ENCODE measurements around the gene MLXIP. TPM values are rescaled to one million over a fixed set of nuclear protein-coding genes. Genes with fewer than 3 reads are reported as not detected.

MLXIP gene
- total and polyA plus RNA-seq, 2 of the 13 experiments (the other 11 are each of a cell fraction or from before 2014, with no cell fraction given) = 5.3 to 6.7 TPM

GRCh38 chr12:122079033-122079531 is 526 bp downstream of the MLXIP start (continued):
- TF ChIP-seq ATF7-NPFF (CRISPR knock-in tag; IDR thresholded peaks at IDR 0.05; ENCODE audit: low read depth) = peak; percentile 89
- no peak for TF ChIP-seq TBX3 (IDR thresholded peaks at IDR 0.05; ENCODE audit: borderline replicate concordance)
- peak in 1 of 2 experiments; percentile 9; a peak in 1 of 4 replicates for TF ChIP-seq HMGXB4 (CRISPR knock-in tag; IDR thresholded peaks at IDR 0.05; ENCODE audit: borderline replicate concordance in 1 of 2, low read depth in 1 of 2)
- TF ChIP-seq RARG (CRISPR knock-in tag; IDR thresholded peaks at IDR 0.05; ENCODE audit: low read depth) = no peak
- no peak for TF ChIP-seq RAD21 (CRISPR knock-in tag; IDR thresholded peaks at IDR 0.05)
- TF ChIP-seq SKIL (CRISPR knock-in tag; IDR thresholded peaks at IDR 0.05; ENCODE audit: borderline replicate concordance) = peak; percentile 72
- no peak for TF ChIP-seq DR1 (CRISPR knock-in tag; IDR thresholded peaks at IDR 0.05)
- TF ChIP-seq CBX2 (IDR thresholded peaks at IDR 0.05; ENCODE audit: low read depth, low read length) = no peak
- no peak for TF ChIP-seq CBX2 (CRISPR knock-in tag; IDR thresholded peaks at IDR 0.05; ENCODE audit: low read depth)
- TF ChIP-seq NFKB2 (CRISPR knock-in tag; IDR thresholded peaks at IDR 0.05; ENCODE audit: borderline replicate concordance) = peak; percentile 97
- no peak for TF ChIP-seq FOXA1 (IDR thresholded peaks at IDR 0.05)
- TF ChIP-seq FOXA1 (CRISPR knock-in tag; IDR thresholded peaks at IDR 0.05) = peak; percentile 59; the same call in 1 of the 2 replicates
- TF ChIP-seq SATB2 (CRISPR knock-in tag; IDR thresholded peaks at IDR 0.05) = peak; percentile 92
- TF ChIP-seq ETV5 (CRISPR knock-in tag; IDR thresholded peaks at IDR 0.05; ENCODE audit: borderline replicate concordance) = 0 out of 2 replicates have a peak, but pooled peaks have one; percentile 17
- TF ChIP-seq ARID5B (CRISPR knock-in tag; IDR thresholded peaks at IDR 0.05) = no peak
- peak; percentile 42; the same call in 1 of the 2 replicates for TF ChIP-seq KMT2A (CRISPR knock-in tag; IDR thresholded peaks at IDR 0.05)
- TF ChIP-seq NFIC (IDR thresholded peaks at IDR 0.05; ENCODE audit: low read length) = no peak
- no peak for TF ChIP-seq ZNF414 (CRISPR knock-in tag; IDR thresholded peaks at IDR 0.05)
- TF ChIP-seq TBL1XR1 (IDR thresholded peaks at IDR 0.05; ENCODE audit: borderline replicate concordance, low read length, partially characterized antibody) = no peak
- peak; percentile 65 for TF ChIP-seq CREB3 (CRISPR knock-in tag; IDR thresholded peaks at IDR 0.05)
- TF ChIP-seq REL (CRISPR knock-in tag; conservative IDR thresholded peaks at IDR 0.05) = peak; percentile 69; the same call in 1 of the 2 replicates
- TF ChIP-seq ZNF629 (CRISPR knock-in tag; conservative IDR thresholded peaks at IDR 0.05) = no peak
